Measurements from ENCODE around the gene PCDHB1.

- TF ChIP-seq ZNF830 (CRISPR knock-in tag; IDR thresholded peaks at IDR 0.05) (no peak), CHD2 (IDR thresholded peaks at IDR 0.05; ENCODE audit: low read depth, low read length) (no peak)
Observed at GRCh38 chr5:141031006-141031405, 20.2 kb upstream of the PCDHB1 start.

All from K562 (cell line).